ENCODE data around the gene HNF4A. TPM values are rescaled to one million over a fixed set of nuclear protein-coding genes. Genes with fewer than 3 reads are reported as not detected.

The HNF4A gene
- total and polyA plus RNA-seq, 2 of the 13 experiments (the other 11 are each of a cell fraction or from before 2014, with no cell fraction given) = 80.9 to 169 TPM

GRCh38 chr20:44422083-44422482 is 66.6 kb downstream of the HNF4A start (continued):
- TF ChIP-seq ARID4A (CRISPR knock-in tag; IDR thresholded peaks at IDR 0.05; ENCODE audit: borderline replicate concordance) (no peak), ZSCAN12 (CRISPR knock-in tag; IDR thresholded peaks at IDR 0.05) (no peak), CEBPB (IDR thresholded peaks at IDR 0.05; ENCODE audit: borderline replicate concordance, low read depth, low read length) (no peak), RAD51 (IDR thresholded peaks at IDR 0.05; ENCODE audit: borderline replicate concordance) (no peak), ZNF280D (CRISPR knock-in tag; IDR thresholded peaks at IDR 0.05) (0 out of 2 replicates have a peak, but pooled peaks have one; percentile 22), ZNF747 (CRISPR knock-in tag; IDR thresholded peaks at IDR 0.05; ENCODE audit: borderline replicate concordance) (no peak), KLF16 (CRISPR knock-in tag; IDR thresholded peaks at IDR 0.05) (no peak), SNRNP70 (IDR thresholded peaks at IDR 0.05; ENCODE audit: low read depth, low read length) (no peak), ZNF567 (CRISPR knock-in tag; IDR thresholded peaks at IDR 0.05; ENCODE audit: borderline replicate concordance) (no peak), NR2C2 (CRISPR knock-in tag; IDR thresholded peaks at IDR 0.05; ENCODE audit: borderline replicate concordance) (no peak), FOXP4 (CRISPR knock-in tag; IDR thresholded peaks at IDR 0.05) (no peak), AFF4 (CRISPR knock-in tag; IDR thresholded peaks at IDR 0.05) (no peak), HDAC1 (CRISPR knock-in tag; IDR thresholded peaks at IDR 0.05) (no peak), ZSCAN20 (CRISPR knock-in tag; IDR thresholded peaks at IDR 0.05; ENCODE audit: borderline replicate concordance) (no peak), MAFF (IDR thresholded peaks at IDR 0.05; ENCODE audit: low read depth, low read length) (no peak), ZNF761 (CRISPR knock-in tag; conservative IDR thresholded peaks at IDR 0.05) (no peak), ZNF143 (CRISPR knock-in tag; IDR thresholded peaks at IDR 0.05) (no peak)
